Upper lobe of left lung (tissue), 6 donors: Measurements from ENCODE around the gene BTRC. TPM values are rescaled to one million over a fixed set of nuclear protein-coding genes. Genes with fewer than 3 reads are reported as not detected.

Experiments used
- ATAC-seq, 2 donors: fragments of 200-7000 bp; cut with Tn5 transposase; one replicate each; pipeline ENCODE4 v1.9.1; 2022; ENCODE audit warnings: mild to moderate bottlenecking in 2 of 2, moderate library complexity in 2 of 2; ENCODE audit not compliant: low FRiP score in 2 of 2
- DNase-seq, 2 donors: peaks; one replicate each; pipeline ENCODE4 v3.0.0-alpha.2; 2019 to 2020
- H3K27ac ChIP-seq, 4 donors: fragments of 200-600 bp; sonication (generic); one replicate each; pipeline ENCODE4 v1.5.1; 2016 to 2019
- H3K27me3 ChIP-seq, 4 donors: fragments of 200-600 bp; sonication (generic); one replicate each; pipeline ENCODE4 v1.5.1; 2017 to 2019
- H3K36me3 ChIP-seq, 4 donors: fragments of 200-600 bp; sonication (generic); one replicate each; pipeline ENCODE4 v1.5.1; 2016 to 2019
- H3K4me1 ChIP-seq, 4 donors: fragments of 200-600 bp; sonication (generic); one replicate each; pipeline ENCODE4 v1.5.1; 2018 to 2019
- H3K4me3 ChIP-seq, 4 donors: fragments of 200-600 bp; sonication (generic); one replicate each; pipeline ENCODE4 v1.5.1; 2017 to 2019; ENCODE audit warnings: mild to moderate bottlenecking in 2 of 4, moderate library complexity in 1 of 4
- H3K9me3 ChIP-seq, 4 donors: fragments of 200-600 bp; sonication (generic); one replicate each; pipeline ENCODE4 v1.5.1; 2018 to 2019
- EP300 ChIP-seq, 4 donors: sonication (generic); formaldehyde crosslinking; IDR thresholded peaks; one replicate each; pipeline ENCODE4 v1.5.1; 2017; ENCODE audit warnings: antibody characterized with exemption in 4 of 4, control low read depth in 2 of 4
- POLR2A ChIP-seq, 4 donors: fragments of 450-650 bp; IDR thresholded peaks; one replicate each; pipeline ENCODE4 v1.5.1; 2016 to 2017; ENCODE audit warnings: antibody characterized with exemption in 4 of 4, mild to moderate bottlenecking in 2 of 4
- POLR2AphosphoS5 ChIP-seq, 2 donors: sonication (generic); formaldehyde crosslinking; IDR thresholded peaks; one replicate each; pipeline ENCODE4 v1.5.1; 2017; ENCODE audit warnings: antibody characterized with exemption in 2 of 2
- WGBS, 2 donors: methylation state at CpG; one replicate each; pipeline ENCODE4 v1.1.5; 2017 to 2018; 5-methylcytosine and 5-hydroxymethylcytosine counted together
- total RNA-seq, 6 donors: library from RNA; depleted of rRNA in 4 of 6; stranded (reverse); fragments of >200 nt in 4 of 6; gene quantifications; one replicate each; pipeline versions ENCODE4 v1.1.0 to v1.2.1, GENCODE V29; 2016 to 2021
- TF ChIP-seq, protein P1 (sequence below), 6 experiments: fragments of 450-650 bp in 4 of 6; fragments of 200-600 bp in 2 of 6; sonication (generic) in 2 of 6; IDR thresholded peaks; one replicate each; pipeline ENCODE4 v1.5.1; 2016 to 2019; ENCODE audit warnings: antibody characterized with exemption in 6 of 6
- donor health status: DM: no; HTN: no; CAD: no; lungs with moderate emphysema.
- donor health status: DM: no; HTN: yes; CAD: no; lungs with severe emphysema.

The BTRC gene
- total RNA-seq, 6 donors from 2014 or later = 8.5 to 21.0 (median 11.6) TPM

DNA sequence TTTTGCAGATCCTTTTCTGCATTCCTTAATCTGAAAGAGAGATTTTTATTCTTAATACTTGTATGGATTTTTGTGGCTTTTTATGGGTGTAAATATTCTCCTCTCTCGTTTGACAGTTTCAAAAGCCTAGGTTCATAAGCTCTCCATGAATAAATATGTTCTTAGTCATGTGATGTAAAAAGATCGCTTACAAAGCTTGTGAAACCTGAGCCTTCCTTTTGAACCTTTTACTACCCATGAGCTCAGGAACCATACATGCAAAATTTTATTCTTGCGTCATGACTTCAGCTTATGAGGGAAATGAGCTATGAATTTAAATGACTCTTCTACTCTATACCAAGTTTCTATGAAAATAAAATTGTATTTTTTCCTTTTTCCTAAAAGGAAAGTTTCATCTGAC is 135.4 kb downstream of the BTRC start:
- H3K4me1 ChIP-seq = peaks cover 0 to 7% (median 5%) of the 10 kb centered on the region in 4 donors
- 63 to 69% methylated on average over 3 of the region's 3 CpGs for WGBS, 2 donors
- H3K27ac ChIP-seq = no peak overlapping the region
- DNase-seq (no peak), ATAC-seq (no peak)
- H3K36me3 ChIP-seq = no peaks in the 10 kb centered on the region
- TF ChIP-seq POLR2A (IDR thresholded peaks at IDR 0.05) (no peak), POLR2AphosphoS5 (IDR thresholded peaks at IDR 0.05) (no peak), EP300 (IDR thresholded peaks at IDR 0.05) (no peak)
- TF ChIP-seq, protein P1, sequence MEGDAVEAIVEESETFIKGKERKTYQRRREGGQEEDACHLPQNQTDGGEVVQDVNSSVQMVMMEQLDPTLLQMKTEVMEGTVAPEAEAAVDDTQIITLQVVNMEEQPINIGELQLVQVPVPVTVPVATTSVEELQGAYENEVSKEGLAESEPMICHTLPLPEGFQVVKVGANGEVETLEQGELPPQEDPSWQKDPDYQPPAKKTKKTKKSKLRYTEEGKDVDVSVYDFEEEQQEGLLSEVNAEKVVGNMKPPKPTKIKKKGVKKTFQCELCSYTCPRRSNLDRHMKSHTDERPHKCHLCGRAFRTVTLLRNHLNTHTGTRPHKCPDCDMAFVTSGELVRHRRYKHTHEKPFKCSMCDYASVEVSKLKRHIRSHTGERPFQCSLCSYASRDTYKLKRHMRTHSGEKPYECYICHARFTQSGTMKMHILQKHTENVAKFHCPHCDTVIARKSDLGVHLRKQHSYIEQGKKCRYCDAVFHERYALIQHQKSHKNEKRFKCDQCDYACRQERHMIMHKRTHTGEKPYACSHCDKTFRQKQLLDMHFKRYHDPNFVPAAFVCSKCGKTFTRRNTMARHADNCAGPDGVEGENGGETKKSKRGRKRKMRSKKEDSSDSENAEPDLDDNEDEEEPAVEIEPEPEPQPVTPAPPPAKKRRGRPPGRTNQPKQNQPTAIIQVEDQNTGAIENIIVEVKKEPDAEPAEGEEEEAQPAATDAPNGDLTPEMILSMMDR (IDR thresholded peaks at IDR 0.05) = no peak
- no peak overlapping the region for H3K4me3 ChIP-seq
- H3K9me3 ChIP-seq = no peaks in the 10 kb centered on the region
- no peaks in the 10 kb centered on the region for H3K27me3 ChIP-seq

DNA sequence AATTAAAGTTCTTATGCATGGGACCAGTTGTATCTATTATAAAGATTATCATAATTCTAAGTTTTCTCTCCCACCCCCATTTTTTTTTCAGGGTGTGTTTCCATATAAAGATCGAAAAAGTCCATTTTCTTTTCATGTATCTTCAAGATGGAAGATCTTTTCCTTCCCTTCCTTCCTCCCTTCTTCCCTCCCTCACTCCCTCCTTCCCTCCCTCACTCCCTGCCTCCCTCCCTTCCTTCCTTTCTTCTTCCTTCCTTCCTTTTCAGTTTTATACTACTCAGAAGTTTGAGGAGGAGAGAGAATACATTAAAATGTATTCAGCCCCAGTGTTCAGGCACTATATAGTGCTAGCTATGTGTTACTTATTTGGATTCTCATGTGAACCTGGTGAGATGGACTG is 136.1 kb downstream of the BTRC start:
- ATAC-seq = no peak
- peaks cover 0 to 7% (median 3%) of the 10 kb centered on the region in 4 donors for H3K4me1 ChIP-seq
- WGBS, 2 donors = 95 to 98% methylated on average over 1 of the region's 1 CpG

DNA sequence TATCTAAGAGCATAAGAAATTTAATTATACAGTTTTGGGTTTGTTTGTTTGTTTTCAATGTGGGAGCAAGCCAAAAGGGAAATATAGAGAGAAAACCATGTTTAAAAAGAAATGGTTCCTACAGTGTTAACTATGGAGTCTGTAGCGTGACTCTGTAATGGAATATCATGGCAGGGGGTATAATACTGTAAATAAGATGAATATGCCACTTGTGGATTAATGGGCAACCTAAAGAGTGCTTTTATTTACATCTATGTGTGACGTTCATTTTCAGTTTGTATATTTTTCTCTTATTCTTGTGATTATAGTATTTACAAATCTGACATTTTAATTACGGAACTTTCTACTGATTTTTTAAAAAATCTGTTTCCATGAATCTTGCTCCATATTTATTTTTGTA is 138.2 kb downstream of the BTRC start:
- no peaks in the 10 kb centered on the region for H3K9me3 ChIP-seq
- H3K4me1 ChIP-seq = peaks cover 0 to 7% (median 3%) of the 10 kb centered on the region in 4 donors
- ATAC-seq (no peak), DNase-seq (no peak)
- no peak overlapping the region for H3K4me3 ChIP-seq
- 91 to 92% methylated on average over 3 of the region's 3 CpGs for WGBS, 2 donors
- TF ChIP-seq, protein P1 (IDR thresholded peaks at IDR 0.05) = no peak
- TF ChIP-seq POLR2AphosphoS5 (IDR thresholded peaks at IDR 0.05) (no peak), EP300 (IDR thresholded peaks at IDR 0.05) (no peak), POLR2A (IDR thresholded peaks at IDR 0.05) (no peak)
- no peaks in the 10 kb centered on the region for H3K27me3 ChIP-seq
- H3K36me3 ChIP-seq = no peaks in the 10 kb centered on the region
- no peak overlapping the region for H3K27ac ChIP-seq

More for the DNA sequence above, 136.1 kb downstream of the BTRC start:
- no peaks in the 10 kb centered on the region for H3K27me3 ChIP-seq
- no peaks in the 10 kb centered on the region for H3K9me3 ChIP-seq
- no peaks in the 10 kb centered on the region for H3K36me3 ChIP-seq
- no peak for DNase-seq
- no peak for TF ChIP-seq EP300 (IDR thresholded peaks at IDR 0.05)
- TF ChIP-seq POLR2AphosphoS5 (IDR thresholded peaks at IDR 0.05) = no peak
- TF ChIP-seq, protein P1 (IDR thresholded peaks at IDR 0.05) = no peak
- no peak for TF ChIP-seq POLR2A (IDR thresholded peaks at IDR 0.05)
- H3K4me3 ChIP-seq = no peak overlapping the region
- no peak overlapping the region for H3K27ac ChIP-seq

DNA sequence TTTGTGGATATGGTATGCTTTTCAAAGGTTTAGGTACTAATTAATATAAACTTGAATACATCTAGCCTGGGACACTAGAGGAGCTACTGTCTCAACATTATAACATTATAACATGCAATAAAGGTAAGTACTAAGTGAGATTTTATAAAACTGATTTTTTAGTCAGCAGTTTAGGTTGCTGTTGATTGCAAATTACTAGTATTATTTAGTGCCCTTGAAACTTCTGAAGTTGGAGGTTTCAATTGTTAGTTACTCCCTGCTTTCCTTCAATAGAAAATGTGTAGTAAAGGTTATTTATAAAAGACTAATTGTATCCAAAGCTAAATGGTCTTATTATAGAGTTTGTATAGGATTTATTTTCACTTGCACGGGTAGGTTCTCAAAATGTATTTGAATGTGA is 138.8 kb downstream of the BTRC start:
- no peak for TF ChIP-seq POLR2AphosphoS5 (IDR thresholded peaks at IDR 0.05)
- TF ChIP-seq EP300 (IDR thresholded peaks at IDR 0.05) = no peak
- no peak for TF ChIP-seq POLR2A (IDR thresholded peaks at IDR 0.05)
- TF ChIP-seq, protein P1 (IDR thresholded peaks at IDR 0.05) = no peak
- H3K9me3 ChIP-seq = no peaks in the 10 kb centered on the region
- H3K4me3 ChIP-seq = no peak overlapping the region
- 83 to 94% methylated on average over 1 of the region's 1 CpG for WGBS, 2 donors
- no peaks in the 10 kb centered on the region for H3K36me3 ChIP-seq
- no peaks in the 10 kb centered on the region for H3K27me3 ChIP-seq
- H3K27ac ChIP-seq = no peak overlapping the region
- DNase-seq (no peak), ATAC-seq (no peak)
- peaks cover 0 to 7% (median 3%) of the 10 kb centered on the region in 4 donors for H3K4me1 ChIP-seq

DNA sequence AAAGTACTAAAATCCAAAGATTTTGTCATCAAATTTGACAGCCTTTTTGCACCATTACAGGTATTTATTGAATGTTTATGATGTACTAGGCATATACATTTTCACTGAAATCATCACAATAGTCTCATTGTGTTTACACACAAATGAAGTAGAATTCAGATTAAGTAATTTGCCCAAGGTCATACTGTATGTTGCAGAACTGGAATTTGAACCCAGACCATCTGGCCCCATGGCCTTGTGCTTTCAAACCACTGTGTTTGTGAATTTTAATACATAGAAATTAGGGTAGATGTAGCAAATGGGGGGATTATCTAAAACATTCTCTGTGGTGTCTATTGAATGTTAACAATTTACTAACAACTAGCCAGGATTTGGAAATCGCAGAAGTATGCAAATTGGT is 139.3 kb downstream of the BTRC start:
- Histone ChIP-seq H3K27me3 (no peaks in the 10 kb centered on the region), H3K27ac (no peak overlapping the region), H3K4me3 (no peak overlapping the region), H3K36me3 (no peaks in the 10 kb centered on the region), H3K9me3 (no peaks in the 10 kb centered on the region), H3K4me1 (peaks cover 0 to 7% (median 3%) of the 10 kb centered on the region in 4 donors)
- TF ChIP-seq EP300 (IDR thresholded peaks at IDR 0.05) (no peak), POLR2A (IDR thresholded peaks at IDR 0.05) (no peak), POLR2AphosphoS5 (IDR thresholded peaks at IDR 0.05) (no peak)
- TF ChIP-seq, protein P1 (IDR thresholded peaks at IDR 0.05) = no peak
- 94 to 95% methylated on average over 1 of the region's 1 CpG for WGBS, 2 donors
- DNase-seq (no peak), ATAC-seq (no peak)
